DND-41 (cell line): Measurements from ENCODE around the gene LDLRAP1.

Source experiments
- ATAC-seq: fragments of 200-7000 bp; cut with Tn5 transposase; 3 replicates; pipeline ENCODE4 v1.9.1; 2021; ENCODE audit warnings: low read depth; ENCODE audit not compliant: insufficient read depth
- DNase-seq: peaks from one replicate; pipeline ENCODE4 v3.0.0-alpha.2; 2020
- H2AFZ ChIP-seq: 2 replicates; pipeline ENCODE4 v1.6.0; 2012; ENCODE audit warnings: low read depth, low read length
- H3K27ac ChIP-seq: 2 replicates; pipeline ENCODE4 v1.5.1; 2012; ENCODE audit warnings: low read length, inconsistent platforms
- H3K27me3 ChIP-seq: fragments of 200-600 bp; sonication (generic); 2 replicates; pipeline ENCODE4 v1.6.0; 2012; ENCODE audit warnings: low read length, mild to moderate bottlenecking, inconsistent platforms; ENCODE audit not compliant: insufficient read depth, poor library complexity
- H3K36me3 ChIP-seq: 2 replicates; pipeline ENCODE4 v1.5.1; 2012; ENCODE audit warnings: low read length, inconsistent platforms; ENCODE audit not compliant: insufficient read depth
- H3K4me1 ChIP-seq: 2 replicates; pipeline ENCODE4 v1.5.1; 2012; ENCODE audit warnings: mild to moderate bottlenecking, low read length; ENCODE audit not compliant: insufficient read depth
- H3K4me2 ChIP-seq: 2 replicates; pipeline ENCODE4 v1.6.0; 2012; ENCODE audit warnings: mild to moderate bottlenecking, moderate library complexity, low read length, inconsistent platforms; ENCODE audit not compliant: insufficient read depth
- H3K4me3 ChIP-seq, 2 experiments: fragments of 200-600 bp in 1 of 2; shearing (Covaris generic) in 1 of 2; 2 replicates each; pipeline ENCODE4 v1.5.1; 2012 to 2016; ENCODE audit warnings: inconsistent platforms in 2 of 2, low read length in 2 of 2, mild to moderate bottlenecking in 2 of 2, low read depth in 1 of 2, moderate library complexity in 1 of 2
- H3K79me2 ChIP-seq: 2 replicates; pipeline ENCODE4 v1.6.0; 2012; ENCODE audit warnings: low read length, inconsistent platforms; ENCODE audit not compliant: insufficient read depth
- H3K9ac ChIP-seq: 2 replicates; pipeline ENCODE4 v1.6.0; 2012; ENCODE audit warnings: low read depth, mild to moderate bottlenecking, inconsistent platforms, low read length, moderate library complexity
- H3K9me3 ChIP-seq: 2 replicates; pipeline ENCODE4 v1.5.1; 2012; ENCODE audit warnings: low read length, moderate library complexity, mild to moderate bottlenecking, inconsistent platforms; ENCODE audit not compliant: insufficient read depth, severe bottlenecking
- H4K20me1 ChIP-seq: 2 replicates; pipeline ENCODE4 v1.6.0; 2012; ENCODE audit warnings: low read length; ENCODE audit not compliant: insufficient read depth
- CTCF ChIP-seq: IDR thresholded peaks from 2 replicates; pipeline ENCODE4 v1.5.1; 2012; ENCODE audit warnings: borderline replicate concordance, low read length, moderate library complexity, mild to moderate bottlenecking; ENCODE audit not compliant: poor library complexity, severe bottlenecking; ENCODE audit errors: extremely low read depth
- EZH2 ChIP-seq: IDR thresholded peaks from 3 replicates; pipeline ENCODE4 v1.6.1; 2012; ENCODE audit warnings: borderline replicate concordance, low read depth, mild to moderate bottlenecking, moderate library complexity, low read length, inconsistent platforms; ENCODE audit not compliant: severe bottlenecking

The LDLRAP1 gene

DNA sequence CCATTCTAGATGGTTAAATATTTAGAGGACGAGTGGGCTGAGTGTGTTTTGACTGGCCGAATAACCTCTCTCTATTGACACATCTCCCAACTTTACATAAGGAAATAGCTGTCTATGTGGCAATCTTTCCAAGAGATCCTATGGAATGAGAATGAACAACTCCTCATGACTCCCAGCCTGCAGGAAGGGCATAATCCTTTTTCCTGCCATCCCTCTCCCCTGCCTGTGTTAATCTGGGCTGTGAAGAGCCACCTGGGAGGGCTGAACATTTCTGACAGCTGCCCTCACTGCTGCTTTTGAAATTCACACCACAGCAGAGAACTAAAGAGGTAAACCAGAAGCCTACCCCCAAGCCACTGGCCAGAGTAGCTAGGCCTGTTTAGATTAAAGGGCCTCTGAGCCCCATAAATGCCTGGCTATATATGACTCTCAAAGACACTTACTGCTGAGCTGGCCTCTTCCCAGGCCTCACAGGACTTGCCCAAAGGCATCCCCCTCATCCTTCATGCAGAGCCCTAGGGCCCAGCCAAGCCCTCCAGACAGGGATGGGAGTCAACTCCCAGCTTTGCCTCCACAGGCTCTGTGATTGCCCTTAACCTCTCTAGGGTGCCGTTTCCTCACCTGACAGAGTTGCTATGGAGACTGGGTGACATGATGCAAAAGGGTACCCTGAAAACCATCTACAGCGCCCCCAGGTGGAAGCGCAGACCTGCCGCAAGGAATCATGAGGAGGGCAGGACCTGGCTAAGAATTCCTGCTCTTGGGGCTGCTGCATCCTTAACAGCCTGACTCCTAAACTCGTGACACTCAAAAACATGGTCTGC, 42.0 kb upstream of the LDLRAP1 start:
- 0 out of 3 replicates have a peak, but pooled peaks have one; percentile 18 for ATAC-seq
- H3K27ac ChIP-seq = no peak overlapping the region
- no peak overlapping the region for H3K4me2 ChIP-seq

DNA sequence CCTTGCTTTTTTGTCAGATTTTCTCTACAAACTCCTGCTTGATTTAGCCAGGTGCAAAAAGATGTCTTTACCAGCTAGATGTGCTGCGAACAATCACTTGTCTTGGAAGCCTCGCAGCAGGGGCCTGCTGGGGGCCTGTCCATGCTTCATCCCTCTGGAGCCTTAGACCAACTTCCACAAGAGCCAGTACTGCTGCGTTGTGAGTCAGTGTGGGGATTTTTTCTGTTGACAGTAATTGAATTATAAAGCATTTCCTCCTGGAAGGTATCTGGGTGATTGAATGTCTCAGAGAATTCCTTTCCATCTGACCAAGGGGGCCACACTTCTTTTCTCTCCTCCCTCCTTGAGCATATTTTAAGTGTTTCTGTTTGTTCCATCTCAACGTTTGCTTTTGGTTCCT, 40.4 kb upstream of the LDLRAP1 start:
- Histone ChIP-seq H3K9ac (no peak overlapping the region), H3K79me2 (no peaks in the 10 kb centered on the region), H2AFZ (no peak overlapping the region), H4K20me1 (peaks cover 8% of the 10 kb centered on the region; the same call in 1 of the 2 replicates), H3K27me3 (no peaks in the 10 kb centered on the region), H3K9me3 (no peaks in the 10 kb centered on the region), H3K27ac (no peak overlapping the region), H3K4me3 (no peak overlapping the region), H3K36me3 (peaks cover 38% of the 10 kb centered on the region), H3K4me2 (no peak overlapping the region), H3K4me1 (no peaks in the 10 kb centered on the region)
- ATAC-seq = no peak
- TF ChIP-seq CTCF = no peak
- TF ChIP-seq EZH2 = no peak
- no peak for DNase-seq

More for the DNA sequence above, 42.0 kb upstream of the LDLRAP1 start:
- H3K9me3 ChIP-seq = no peaks in the 10 kb centered on the region
- H3K4me3 ChIP-seq = no peak overlapping the region
- no peak overlapping the region for H3K9ac ChIP-seq
- TF ChIP-seq CTCF (peak; percentile 46), EZH2 (no peak)
- no peaks in the 10 kb centered on the region for H3K79me2 ChIP-seq
- H2AFZ ChIP-seq = no peak overlapping the region
- no peaks in the 10 kb centered on the region for H3K27me3 ChIP-seq
- peaks cover 8% of the 10 kb centered on the region; the same call in 1 of the 2 replicates for H4K20me1 ChIP-seq
- no peak for DNase-seq
- H3K4me1 ChIP-seq = no peaks in the 10 kb centered on the region
- H3K36me3 ChIP-seq = peaks cover 51% of the 10 kb centered on the region

GRCh38 chr1:25503551-25504426, 39.6 kb upstream of the LDLRAP1 start:
- Histone ChIP-seq H3K36me3 (peaks cover 31% of the 10 kb centered on the region), H3K4me1 (no peaks in the 10 kb centered on the region), H3K27me3 (no peaks in the 10 kb centered on the region), H3K27ac (no peak overlapping the region), H3K79me2 (no peaks in the 10 kb centered on the region), H4K20me1 (peaks cover 8% of the 10 kb centered on the region; the same call in 1 of the 2 replicates), H2AFZ (no peak overlapping the region), H3K9me3 (no peaks in the 10 kb centered on the region), H3K9ac (no peak overlapping the region), H3K4me2 (no peak overlapping the region), H3K4me3 (no peak overlapping the region)
- TF ChIP-seq EZH2 (no peak), CTCF (peak; percentile 65)
- peak; percentile 48 for DNase-seq
- ATAC-seq = peak; percentile 83
